ENCODE measurements around the gene LATS2. TPM values are rescaled to one million over a fixed set of nuclear protein-coding genes. Genes with fewer than 3 reads are reported as not detected.
A peak's percentile ranks its signal among the peaks of the same experiment; 100 is the strongest.

The LATS2 gene
- total RNA-seq, 4 donors from 2014 or later = 8.5 to 32.5 (median 12.6) TPM

- intact Hi-C loops (cut with DNase I; ENCODE audit: low total_unique reads) = no loop called here
- Histone ChIP-seq H3K27ac (peak overlapping the region in 1 of 2 donors; percentile 54), H3K4me1 (no peaks in the 10 kb centered on the region), H3K4me3 (peak overlapping the region in 1 of 2 donors; percentile 5), H3K9me3 (no peaks in the 10 kb centered on the region), H3K27me3 (no peaks in the 10 kb centered on the region), H3K36me3 (no peaks in the 10 kb centered on the region)
- no peak for DNase-seq
- TF ChIP-seq CTCF (IDR thresholded peaks at IDR 0.05) (no peak), POLR2A (IDR thresholded peaks at IDR 0.05) (no peak)
These were observed 18.6 kb upstream of the LATS2 start for GRCh38 chr13:21079761-21080592.

GRCh38 chr13:21079221-21079620 is 17.8 kb upstream of the LATS2 start:
- Histone ChIP-seq H3K9me3 (no peaks in the 10 kb centered on the region), H3K36me3 (no peaks in the 10 kb centered on the region), H3K4me3 (no peak overlapping the region), H3K27me3 (no peaks in the 10 kb centered on the region), H3K4me1 (no peaks in the 10 kb centered on the region), H3K27ac (no peak overlapping the region)
- TF ChIP-seq CTCF (IDR thresholded peaks at IDR 0.05) (no peak), POLR2A (IDR thresholded peaks at IDR 0.05) (no peak)
- DNase-seq = no peak
- intact Hi-C loops (cut with DNase I; ENCODE audit: low total_unique reads) = no loop called here

GRCh38 chr13:21078501-21078900 is 17.1 kb upstream of the LATS2 start:
- Histone ChIP-seq H3K36me3 (no peaks in the 10 kb centered on the region), H3K9me3 (no peaks in the 10 kb centered on the region), H3K27me3 (no peaks in the 10 kb centered on the region), H3K4me3 (no peak overlapping the region), H3K27ac (no peak overlapping the region), H3K4me1 (no peaks in the 10 kb centered on the region)
- no peak for DNase-seq
- TF ChIP-seq POLR2A (IDR thresholded peaks at IDR 0.05) (no peak), CTCF (IDR thresholded peaks at IDR 0.05) (no peak)
- intact Hi-C loops (cut with DNase I; ENCODE audit: low total_unique reads) = no loop called here

GRCh38 chr13:21077788-21078353 is 16.5 kb upstream of the LATS2 start:
- intact Hi-C loops (cut with DNase I; ENCODE audit: low total_unique reads) = no loop called here
- Histone ChIP-seq H3K27me3 (no peaks in the 10 kb centered on the region), H3K36me3 (no peaks in the 10 kb centered on the region), H3K27ac (no peak overlapping the region), H3K4me1 (no peaks in the 10 kb centered on the region), H3K9me3 (no peaks in the 10 kb centered on the region), H3K4me3 (no peak overlapping the region)
- TF ChIP-seq POLR2A (IDR thresholded peaks at IDR 0.05) = no peak
- TF ChIP-seq CTCF (IDR thresholded peaks at IDR 0.05) = no peak
- no peak for DNase-seq

DNA sequence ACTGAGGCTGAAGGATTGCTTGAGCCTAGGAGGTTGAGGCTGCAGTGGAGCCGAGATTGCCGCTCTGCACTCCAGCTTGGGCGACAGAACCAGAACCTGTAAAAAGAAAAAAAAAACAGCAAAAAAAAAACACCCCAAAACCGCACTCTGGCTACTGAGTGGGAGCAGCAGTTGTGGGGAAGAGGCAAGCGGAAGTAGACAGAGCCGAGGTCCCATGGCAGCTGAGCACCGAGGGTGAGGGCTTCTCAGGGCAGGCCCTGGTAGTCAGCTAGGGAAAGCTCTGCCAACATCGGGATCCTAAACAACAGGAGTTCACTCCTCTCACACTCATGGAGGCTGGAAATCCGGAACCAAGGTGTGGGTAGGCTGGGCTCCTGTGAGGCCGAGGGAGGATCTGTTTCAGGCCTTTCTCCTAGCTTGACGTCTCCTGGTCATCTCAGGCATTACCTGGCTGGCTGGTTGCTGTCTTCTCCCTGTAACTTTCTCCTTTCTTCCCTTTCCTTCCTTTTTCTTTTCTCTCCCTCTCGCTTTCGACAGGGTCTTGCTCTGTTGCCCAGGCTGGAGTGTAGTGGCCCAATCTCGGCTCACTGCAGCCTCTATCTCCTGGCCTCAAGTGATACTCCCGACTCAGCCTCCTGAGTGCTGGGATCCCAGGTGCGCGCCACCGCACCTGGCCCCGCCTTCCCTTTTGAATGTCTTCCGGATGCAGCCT is 15.8 kb upstream of the LATS2 start:
- Histone ChIP-seq H3K4me3 (no peak overlapping the region), H3K27ac (no peak overlapping the region), H3K27me3 (no peaks in the 10 kb centered on the region), H3K9me3 (no peaks in the 10 kb centered on the region), H3K36me3 (no peaks in the 10 kb centered on the region), H3K4me1 (no peaks in the 10 kb centered on the region)
- intact Hi-C loops (cut with DNase I; ENCODE audit: low total_unique reads) = no loop called here
- no peak for DNase-seq
- TF ChIP-seq POLR2A (IDR thresholded peaks at IDR 0.05) (no peak), CTCF (IDR thresholded peaks at IDR 0.05) (no peak)

Data from uterus (tissue), 4 donors.